OCI-LY3 (cell line): Measurements from ENCODE around the gene CROCC.

Experiments
- CTCF ChIP-seq: fragments of 200-600, 300-600 bp; sonication (generic); IDR thresholded peaks from 2 replicates; pipeline ENCODE4 v1.5.1; 2014; ENCODE audit warnings: antibody characterized with exemption, low read length, low read depth
- EZH2phosphoT487 ChIP-seq: fragments of 200-600 bp; shearing (Covaris generic); IDR thresholded peaks from 2 replicates; pipeline ENCODE4 v1.6.1; 2018; ENCODE audit warnings: antibody characterized with exemption, mixed run types, low read depth

DNA sequence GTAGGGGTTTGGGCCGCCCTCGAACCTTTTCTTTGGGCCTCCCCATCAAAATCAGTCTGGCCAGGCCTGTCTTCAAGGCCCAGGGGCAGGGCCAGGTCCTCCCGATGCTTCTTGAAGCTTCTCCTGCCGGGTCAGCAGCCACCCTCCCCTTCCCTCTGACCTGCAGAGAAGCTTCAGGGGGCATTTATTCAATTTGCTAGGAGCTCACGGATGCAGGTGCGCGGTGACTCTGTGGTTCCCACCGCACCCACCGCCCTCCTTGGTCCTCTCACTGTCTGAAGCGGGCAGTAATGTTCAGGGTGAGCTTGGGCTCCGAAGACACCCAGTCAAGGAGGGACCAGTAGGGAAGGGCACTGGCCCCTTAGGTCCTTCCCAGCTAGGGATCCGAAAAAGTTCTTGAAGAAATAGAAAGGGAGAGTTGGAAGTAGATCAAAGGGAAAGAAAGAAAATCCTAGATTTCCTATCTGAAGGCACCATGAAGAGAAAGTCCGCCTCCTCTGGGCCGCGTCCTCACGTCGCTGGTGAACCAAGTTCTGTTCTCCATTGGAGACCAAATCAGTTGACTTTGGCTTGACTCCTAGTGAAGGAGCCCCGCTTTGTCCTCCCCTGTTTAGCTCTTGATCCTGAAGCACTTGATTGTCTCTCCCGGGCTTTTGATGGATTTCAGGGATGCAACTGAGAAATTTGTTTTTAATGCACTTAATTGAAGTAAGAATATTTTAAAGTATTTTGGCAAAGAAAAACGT is 34.7 kb upstream of the CROCC start:
- no peak for TF ChIP-seq CTCF
- TF ChIP-seq EZH2phosphoT487, result no peak
